GM21737 (cell line): ENCODE measurements around the gene C22orf23.

Experiments
- ATAC-seq: cut with Tn5 transposase; IDR thresholded peaks from one replicate; pipeline ENCODE4 v1.9.1; 2021; ENCODE audit warnings: mild to moderate bottlenecking, moderate library complexity; ENCODE audit not compliant: unreplicated experiment

Gene C22orf23

GRCh38 chr22:37926771-37927636 is 26.4 kb downstream of the C22orf23 start:
- no peak for ATAC-seq

- no peak for ATAC-seq
Measured at GRCh38 chr22:37926358-37926757, 27.0 kb downstream of the C22orf23 start.

- no peak for ATAC-seq
Measured at GRCh38 chr22:37925767-37926166, 27.6 kb downstream of the C22orf23 start.

- no peak for ATAC-seq
Measured at GRCh38 chr22:37925330-37925729, 28.1 kb downstream of the C22orf23 start.

GRCh38 chr22:37924386-37925065 is 28.9 kb downstream of the C22orf23 start:
- ATAC-seq: no peak

- no peak for ATAC-seq
Measured at GRCh38 chr22:37923927-37924326, 29.5 kb downstream of the C22orf23 start.

- ATAC-seq: no peak
Measured at GRCh38 chr22:37922191-37922590, 31.2 kb downstream of the C22orf23 start.

- no peak for ATAC-seq
Measured at GRCh38 chr22:37920126-37920525, 33.3 kb downstream of the C22orf23 start.

- no peak for ATAC-seq
Measured at GRCh38 chr22:37918580-37919270, 34.7 kb downstream of the C22orf23 start.

GRCh38 chr22:37917874-37918548 is 35.4 kb downstream of the C22orf23 start:
- ATAC-seq: no peak

- no peak for ATAC-seq
Measured at GRCh38 chr22:37916311-37916710, 37.1 kb downstream of the C22orf23 start.

- ATAC-seq: no peak
Measured at GRCh38 chr22:37913233-37913721, 40.1 kb downstream of the C22orf23 start.

GRCh38 chr22:37912171-37912570 is 41.2 kb downstream of the C22orf23 start:
- no peak for ATAC-seq

GRCh38 chr22:37911697-37912096 is 41.7 kb downstream of the C22orf23 start:
- ATAC-seq: no peak

- ATAC-seq: no peak
Measured at GRCh38 chr22:37910890-37911672, 42.3 kb downstream of the C22orf23 start.

- no peak for ATAC-seq
Measured at GRCh38 chr22:37909766-37910165, 43.6 kb downstream of the C22orf23 start.

GRCh38 chr22:37907036-37907954 is 46.1 kb downstream of the C22orf23 start:
- no peak for ATAC-seq

GRCh38 chr22:37906364-37907008 is 46.9 kb downstream of the C22orf23 start:
- peak; percentile 15 for ATAC-seq
